Activated T-cell treated with anti-CD3 and anti-CD28 coated beads, Interleukin-2, amount 50 U/mL, for 4 hours (primary cell): ENCODE measurements around the gene LCN9. TPM values are rescaled to one million over a fixed set of nuclear protein-coding genes. Genes with fewer than 3 reads are reported as not detected.
A peak's percentile ranks its signal among the peaks of the same experiment; 100 is the strongest.

ENCODE experiments used
- ATAC-seq, 2 donors: fragments of 200-7000 bp; cut with Tn5 transposase; one replicate each; pipeline ENCODE4 v1.10.0; 2021
- DNase-seq: peaks from one replicate; pipeline ENCODE4 v3.0.0-alpha.2; 2020
- H3K27me3 Mint-ChIP-seq: one replicate; pipeline ENCODE4 v1.8.0; 2021; ENCODE audit warnings: low read depth, mixed read lengths
- H3K36me3 Mint-ChIP-seq: one replicate; pipeline ENCODE4 v1.8.0; 2022; ENCODE audit warnings: mixed read lengths; ENCODE audit not compliant: insufficient read depth
- H3K4me1 Mint-ChIP-seq: one replicate; pipeline ENCODE4 v1.8.0; 2021; ENCODE audit warnings: low read depth, mixed read lengths
- H3K4me3 Mint-ChIP-seq: one replicate; pipeline ENCODE4 v1.8.0; 2021; ENCODE audit warnings: mild to moderate bottlenecking, moderate library complexity, mixed read lengths
- H3K9me3 Mint-ChIP-seq: one replicate; pipeline ENCODE4 v1.8.0; 2021; ENCODE audit warnings: mixed read lengths
- total RNA-seq, 3 donors: library from RNA; stranded (reverse); gene quantifications; one replicate each; pipeline ENCODE4 v1.2.1, GENCODE V29; 2021

LCN9 gene
- total RNA-seq, 3 donors from 2014 or later, result not detected

DNA sequence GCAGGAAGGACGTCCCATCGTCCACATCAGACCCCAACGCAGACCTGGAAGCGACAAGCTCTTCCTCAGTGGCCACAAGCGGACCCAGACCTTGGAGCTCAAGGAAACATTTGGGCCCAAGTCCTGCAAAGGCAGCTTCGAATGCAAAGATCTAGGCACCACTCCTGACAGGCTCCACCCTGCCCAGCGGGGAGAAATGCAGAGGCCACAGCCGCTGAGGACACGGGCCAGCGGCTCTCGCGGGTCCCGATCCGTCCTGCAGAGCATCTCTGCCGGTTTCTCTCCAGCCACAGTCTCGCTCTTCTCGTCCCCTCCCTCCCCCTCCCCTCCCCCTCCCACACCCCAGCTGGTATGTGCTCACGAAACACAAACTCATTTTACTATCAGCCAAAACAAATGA lies 31.3 kb downstream of the LCN9 start:
- DNase-seq (no peak), ATAC-seq (no peak)
- H3K4me3 Mint-ChIP-seq, result no peak overlapping the region
- H3K4me1 Mint-ChIP-seq, result no peaks in the 10 kb centered on the region
- no peaks in the 10 kb centered on the region for H3K36me3 Mint-ChIP-seq
- H3K9me3 Mint-ChIP-seq, result no peaks in the 10 kb centered on the region
- H3K27me3 Mint-ChIP-seq, result peaks cover 4% of the 10 kb centered on the region

GRCh38 chr9:135695036-135695435 lies 31.9 kb downstream of the LCN9 start:
- no peak overlapping the region for H3K4me3 Mint-ChIP-seq
- H3K36me3 Mint-ChIP-seq, result no peaks in the 10 kb centered on the region
- no peaks in the 10 kb centered on the region for H3K9me3 Mint-ChIP-seq

GRCh38 chr9:135695642-135696041 lies 32.5 kb downstream of the LCN9 start:
- DNase-seq (no peak), ATAC-seq (no peak)
- no peak overlapping the region for H3K4me3 Mint-ChIP-seq
- H3K9me3 Mint-ChIP-seq, result no peaks in the 10 kb centered on the region
- H3K4me1 Mint-ChIP-seq, result no peaks in the 10 kb centered on the region
- H3K36me3 Mint-ChIP-seq, result no peaks in the 10 kb centered on the region
- peaks cover 4% of the 10 kb centered on the region for H3K27me3 Mint-ChIP-seq

More at GRCh38 chr9:135695036-135695435, 31.9 kb downstream of the LCN9 start:
- Mint-ChIP-seq H3K27me3 (peaks cover 4% of the 10 kb centered on the region), H3K4me1 (no peaks in the 10 kb centered on the region)
- DNase-seq (no peak), ATAC-seq (no peak)

GRCh38 chr9:135696446-135696845 lies 33.3 kb downstream of the LCN9 start:
- Mint-ChIP-seq H3K36me3 (no peaks in the 10 kb centered on the region), H3K4me3 (no peak overlapping the region), H3K4me1 (no peaks in the 10 kb centered on the region), H3K9me3 (no peaks in the 10 kb centered on the region), H3K27me3 (peaks cover 4% of the 10 kb centered on the region)
- DNase-seq (no peak), ATAC-seq (no peak)

- DNase-seq, result no peak
- H3K4me1 Mint-ChIP-seq, result no peaks in the 10 kb centered on the region
- no peaks in the 10 kb centered on the region for H3K36me3 Mint-ChIP-seq
- no peaks in the 10 kb centered on the region for H3K9me3 Mint-ChIP-seq
- H3K4me3 Mint-ChIP-seq, result no peak overlapping the region
- H3K27me3 Mint-ChIP-seq, result peaks cover 4% of the 10 kb centered on the region
- ATAC-seq, result no peak
Observed at GRCh38 chr9:135697226-135697625, 34.1 kb downstream of the LCN9 start.

DNA sequence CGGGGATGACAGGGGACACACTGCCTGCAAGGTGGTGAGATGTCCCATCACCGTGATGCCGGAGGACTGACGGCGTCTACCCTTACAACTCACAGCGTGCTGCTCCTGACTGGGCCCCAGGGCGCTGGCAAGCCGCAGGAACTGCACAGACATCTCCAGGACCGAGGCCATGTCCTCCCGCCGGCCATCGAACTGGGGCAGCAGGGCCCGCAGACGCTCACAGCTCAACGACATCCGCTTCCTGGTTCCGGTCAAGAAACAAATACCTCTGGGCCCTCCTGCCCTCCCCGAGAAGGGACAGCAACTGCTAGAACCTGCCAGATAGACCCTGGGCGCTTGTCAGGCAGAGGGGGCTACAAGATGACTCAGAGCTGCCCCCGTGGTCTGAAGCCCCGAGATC lies 35.1 kb downstream of the LCN9 start:
- no peaks in the 10 kb centered on the region for H3K36me3 Mint-ChIP-seq
- no peak for DNase-seq
- H3K4me1 Mint-ChIP-seq, result no peaks in the 10 kb centered on the region
- H3K9me3 Mint-ChIP-seq, result no peaks in the 10 kb centered on the region
- no peak overlapping the region for H3K4me3 Mint-ChIP-seq
- H3K27me3 Mint-ChIP-seq, result peaks cover 4% of the 10 kb centered on the region
- ATAC-seq, result no peak

GRCh38 chr9:135698767-135699166 lies 35.7 kb downstream of the LCN9 start:
- Mint-ChIP-seq H3K9me3 (no peaks in the 10 kb centered on the region), H3K4me1 (no peaks in the 10 kb centered on the region), H3K4me3 (no peak overlapping the region), H3K27me3 (peaks cover 3% of the 10 kb centered on the region), H3K36me3 (no peaks in the 10 kb centered on the region)
- ATAC-seq (no peak), DNase-seq (no peak)

- Mint-ChIP-seq H3K9me3 (no peaks in the 10 kb centered on the region), H3K4me1 (no peaks in the 10 kb centered on the region), H3K27me3 (peaks cover 5% of the 10 kb centered on the region), H3K36me3 (no peaks in the 10 kb centered on the region), H3K4me3 (no peak within 1 kb of the TSS)
- ATAC-seq, result no peak
- no peak for DNase-seq
Observed at GRCh38 chr9:135699440-135699839, 36.3 kb downstream of the LCN9 start, which contains the start of gene SOHLH1. TSS of gene SOHLH1 (minus strand) at chr9:135699481. CDS start at chr9:135699467, 14 bp downstream.

DNA sequence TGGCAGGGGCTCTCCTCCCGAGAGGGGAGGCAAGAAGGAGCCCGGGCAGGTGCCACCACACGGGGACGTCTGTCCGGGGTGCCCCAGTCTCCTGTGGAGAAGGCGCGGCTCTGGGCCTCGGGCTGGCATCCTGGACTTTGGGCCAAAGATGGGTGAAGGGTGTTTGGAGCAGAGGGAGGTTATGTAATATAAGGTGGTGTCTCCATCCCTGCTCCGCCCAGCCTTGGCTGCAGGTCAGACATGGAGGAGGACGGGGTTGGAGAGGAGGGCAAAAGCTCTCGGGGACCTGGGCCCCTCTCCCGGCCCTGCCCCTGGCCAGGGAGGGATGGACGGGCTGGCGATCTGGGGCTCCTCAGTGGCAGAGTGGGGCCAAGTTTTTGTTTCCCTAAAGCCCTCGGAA lies 37.4 kb downstream of the LCN9 start:
- Mint-ChIP-seq H3K27me3 (peaks cover 8% of the 10 kb centered on the region), H3K9me3 (no peaks in the 10 kb centered on the region), H3K4me1 (no peaks in the 10 kb centered on the region), H3K4me3 (no peak overlapping the region), H3K36me3 (no peaks in the 10 kb centered on the region)
- no peak for DNase-seq
- ATAC-seq, result no peak

DNA sequence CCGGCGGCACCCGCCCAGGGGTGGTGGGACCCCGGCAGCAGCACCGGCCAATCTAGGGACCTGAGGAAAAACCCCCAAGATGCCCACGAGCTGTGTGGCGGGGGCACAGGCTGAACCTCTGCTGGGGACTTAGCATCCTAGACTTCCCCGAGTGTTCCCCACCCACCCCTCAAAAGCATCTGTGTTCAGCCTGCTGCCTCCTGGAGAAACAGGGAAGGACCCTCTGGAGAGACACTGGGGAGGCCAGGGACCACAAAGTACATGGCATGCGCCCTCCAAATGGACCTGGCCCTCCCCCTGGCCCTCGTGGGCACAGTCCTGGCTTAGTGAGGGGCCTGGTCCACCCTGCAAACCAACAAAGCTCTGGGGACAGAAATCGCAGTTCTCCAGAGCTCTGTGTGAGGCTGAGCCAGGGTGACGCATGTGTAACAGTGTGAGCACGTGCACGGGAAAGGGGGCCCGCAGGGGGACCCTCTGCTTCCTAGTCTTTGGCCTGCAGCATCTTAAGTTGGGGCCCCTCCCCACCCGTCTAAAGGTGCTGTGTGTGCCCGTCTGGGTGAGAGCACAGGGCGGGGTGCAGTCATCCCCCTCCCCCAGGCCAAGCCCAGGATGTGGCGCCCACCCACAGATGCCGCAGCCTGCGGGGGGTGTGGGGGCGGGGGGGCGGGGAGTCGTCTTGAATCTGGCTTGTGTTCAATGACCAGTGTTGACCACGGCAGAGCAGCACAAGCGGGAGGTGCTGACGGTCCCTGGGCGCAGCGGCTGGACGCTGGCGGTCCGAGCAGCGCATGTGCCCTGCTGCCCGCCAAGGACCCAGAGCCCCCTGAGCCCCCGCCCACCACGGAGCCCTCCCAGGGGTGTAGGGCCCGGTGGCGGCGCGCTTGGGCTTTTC lies 38.2 kb downstream of the LCN9 start:
- peak; percentile 44 to 50 for ATAC-seq
- no peak for DNase-seq
- Mint-ChIP-seq H3K9me3 (no peaks in the 10 kb centered on the region), H3K27me3 (peaks cover 8% of the 10 kb centered on the region), H3K4me3 (no peak overlapping the region), H3K36me3 (no peaks in the 10 kb centered on the region), H3K4me1 (no peaks in the 10 kb centered on the region)

GRCh38 chr9:135701959-135702721 lies 39.0 kb downstream of the LCN9 start, which contains the start of gene KCNT1:
TSS of gene KCNT1 (plus strand) at chr9:135702185. CDS start at chr9:135702259, 74 bp downstream.
- DNase-seq (peak; percentile 38), ATAC-seq (peak; percentile 77 to 84)
- no peak within 1 kb of the TSS for H3K4me3 Mint-ChIP-seq
- no peaks in the 10 kb centered on the region for H3K9me3 Mint-ChIP-seq
- no peaks in the 10 kb centered on the region for H3K36me3 Mint-ChIP-seq
- peaks cover 8% of the 10 kb centered on the region for H3K27me3 Mint-ChIP-seq
- no peaks in the 10 kb centered on the region for H3K4me1 Mint-ChIP-seq

DNA sequence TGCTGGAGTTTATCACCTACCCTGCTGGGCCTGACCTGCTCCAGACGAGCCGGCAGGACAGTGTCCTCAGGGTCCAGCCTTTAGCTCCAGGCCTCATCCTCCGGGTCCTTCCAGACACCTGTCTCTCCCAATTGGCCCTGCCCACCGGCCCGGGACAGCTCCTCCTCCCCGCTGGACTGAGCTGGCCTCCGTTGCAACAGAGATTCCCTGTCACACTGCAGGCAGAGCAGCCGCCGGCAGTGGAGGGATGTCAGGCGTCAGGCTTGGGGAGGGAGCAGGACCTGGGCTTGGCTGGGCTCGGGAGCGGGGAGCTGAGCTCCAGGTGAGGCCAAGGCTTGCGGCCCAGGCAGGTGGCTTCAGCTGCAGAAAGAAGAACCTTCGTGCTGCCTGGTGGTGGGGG lies 40.6 kb downstream of the LCN9 start:
- no peaks in the 10 kb centered on the region for H3K36me3 Mint-ChIP-seq
- H3K4me1 Mint-ChIP-seq, result no peaks in the 10 kb centered on the region
- no peak for ATAC-seq
- DNase-seq, result no peak
- H3K4me3 Mint-ChIP-seq, result no peak overlapping the region
- no peaks in the 10 kb centered on the region for H3K9me3 Mint-ChIP-seq
- H3K27me3 Mint-ChIP-seq, result peaks cover 8% of the 10 kb centered on the region

DNA sequence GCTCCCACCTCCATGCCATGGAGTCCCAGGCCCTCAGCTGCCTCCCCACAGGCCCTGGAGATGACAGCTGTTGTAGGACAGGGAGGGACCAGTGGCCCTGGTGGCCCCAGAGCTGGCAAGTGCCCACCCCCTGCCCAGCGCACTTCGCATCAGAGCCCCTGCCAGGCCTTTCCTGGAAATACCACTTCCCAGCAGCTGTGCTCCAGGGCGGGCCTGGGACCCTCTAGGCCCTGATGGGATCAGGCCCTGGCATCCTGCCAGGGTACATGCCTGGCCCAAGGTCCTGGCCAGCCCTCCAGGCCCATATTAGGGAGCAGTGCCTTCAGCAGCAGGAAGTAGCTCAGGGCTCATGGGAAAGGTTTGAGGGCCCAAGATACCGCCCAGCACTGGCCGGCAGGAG lies 41.4 kb downstream of the LCN9 start:
- Mint-ChIP-seq H3K4me1 (no peaks in the 10 kb centered on the region), H3K36me3 (no peaks in the 10 kb centered on the region), H3K27me3 (peaks cover 8% of the 10 kb centered on the region), H3K4me3 (no peak overlapping the region), H3K9me3 (no peaks in the 10 kb centered on the region)
- ATAC-seq (no peak), DNase-seq (no peak)

DNA sequence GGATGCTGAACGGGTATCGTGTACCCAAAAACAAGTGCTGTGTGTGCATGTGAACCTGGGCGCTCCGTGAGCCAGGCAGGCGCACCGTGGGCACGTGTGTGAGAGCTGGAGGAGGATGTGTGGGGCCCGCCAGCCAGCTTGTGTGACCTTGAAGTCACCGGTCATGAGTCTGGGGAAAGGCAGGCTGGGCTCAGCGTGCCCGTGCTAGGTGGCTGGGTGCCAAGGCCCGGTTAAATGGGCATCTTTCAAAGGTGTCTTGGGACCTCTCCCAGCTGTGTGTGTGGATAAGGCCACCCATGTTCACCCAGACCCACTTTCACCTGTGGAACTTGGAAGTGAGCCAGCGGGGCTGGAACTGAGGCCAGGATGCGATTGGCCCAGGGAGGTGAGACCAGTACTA lies 42.3 kb downstream of the LCN9 start:
- H3K36me3 Mint-ChIP-seq, result no peaks in the 10 kb centered on the region
- no peaks in the 10 kb centered on the region for H3K4me1 Mint-ChIP-seq
- peaks cover 8% of the 10 kb centered on the region for H3K27me3 Mint-ChIP-seq
- H3K4me3 Mint-ChIP-seq, result no peak overlapping the region
- no peak for DNase-seq
- no peaks in the 10 kb centered on the region for H3K9me3 Mint-ChIP-seq
- no peak for ATAC-seq

DNA sequence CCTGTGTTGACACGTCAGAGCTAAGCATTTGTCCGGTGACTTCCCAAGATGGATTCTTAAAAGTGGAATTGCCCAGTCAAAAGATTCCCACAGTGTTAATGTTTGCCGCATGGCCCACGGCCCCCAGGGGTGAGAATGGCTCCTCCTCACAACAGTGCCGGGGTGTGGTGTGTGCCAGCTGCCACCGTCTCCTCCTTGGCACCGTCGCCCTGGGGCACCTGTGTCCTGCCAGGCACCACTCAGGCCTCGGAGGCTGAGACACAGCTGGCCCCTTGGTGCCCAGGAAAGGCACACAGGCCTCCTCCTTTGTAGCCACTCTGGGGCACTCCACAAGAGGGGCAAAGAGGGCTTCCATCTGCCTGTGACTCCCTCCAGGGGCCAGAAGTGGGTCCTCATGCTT lies 43.2 kb downstream of the LCN9 start:
- no peaks in the 10 kb centered on the region for H3K36me3 Mint-ChIP-seq
- no peaks in the 10 kb centered on the region for H3K9me3 Mint-ChIP-seq
- ATAC-seq (no peak), DNase-seq (no peak)
- peaks cover 8% of the 10 kb centered on the region for H3K27me3 Mint-ChIP-seq
- H3K4me1 Mint-ChIP-seq, result no peaks in the 10 kb centered on the region
- no peak overlapping the region for H3K4me3 Mint-ChIP-seq
